HepG2 (cell line): ENCODE results near the gene HLA-DOA. TPM values are rescaled to one million over a fixed set of nuclear protein-coding genes. Genes with fewer than 3 reads are reported as not detected.

Experiments
- BCLAF1 ChIP-seq: fragments of 450-650 bp; IDR thresholded peaks from 2 replicates; pipeline ENCODE4 v1.6.1; 2017; ENCODE audit warnings: mild to moderate bottlenecking
- CAMTA2 ChIP-seq: sonication (generic); formaldehyde crosslinking; IDR thresholded peaks from 2 replicates; pipeline ENCODE4 v1.4.0; 2020; ENCODE audit warnings: mild to moderate bottlenecking, missing genetic modification reagents, borderline replicate concordance
- GMEB2 ChIP-seq: IDR thresholded peaks from 2 replicates; pipeline ENCODE4 v1.6.1; 2016; ENCODE audit warnings: missing biosample characterization, missing genetic modification reagents, low read depth
- HBP1 ChIP-seq: IDR thresholded peaks from 2 replicates; pipeline ENCODE4 v1.6.1; 2016; ENCODE audit warnings: low read depth, control low read depth
- HES4 ChIP-seq: sonication (generic); formaldehyde crosslinking; IDR thresholded peaks from 2 replicates; pipeline ENCODE4 v1.9.0; 2021; ENCODE audit warnings: mild to moderate bottlenecking, missing genetic modification reagents, borderline replicate concordance
- MAF1 ChIP-seq: sonication (generic); formaldehyde crosslinking; IDR thresholded peaks from 2 replicates; pipeline ENCODE4 v1.5.0; 2020; ENCODE audit warnings: missing genetic modification reagents, borderline replicate concordance
- MAFK ChIP-seq, 2 experiments: IDR thresholded peaks in 1 of 2; conservative IDR thresholded peaks in 1 of 2; 2 replicates each; pipeline ENCODE4 v1.6.1; 2011; ENCODE audit warnings: improper control_type of control experiment in 2 of 2, low read length in 2 of 2
- MYNN ChIP-seq: sonication (generic); formaldehyde crosslinking; IDR thresholded peaks from 2 replicates; pipeline ENCODE4 v1.4.0; 2020; ENCODE audit warnings: mild to moderate bottlenecking, low read depth, missing genetic modification reagents
- NPAS2 ChIP-seq: sonication (generic); formaldehyde crosslinking; IDR thresholded peaks from 2 replicates; pipeline ENCODE4 v1.8.0; 2022; ENCODE audit warnings: mild to moderate bottlenecking, missing genetic modification reagents, borderline replicate concordance
- REPIN1 ChIP-seq: sonication (generic); formaldehyde crosslinking; IDR thresholded peaks from 2 replicates; pipeline ENCODE4 v1.8.0; 2022; ENCODE audit warnings: missing genetic modification reagents, low read depth, mild to moderate bottlenecking, borderline replicate concordance
- RFX5 ChIP-seq: IDR thresholded peaks from 2 replicates; pipeline ENCODE4 v1.6.1; 2011; ENCODE audit warnings: low read depth, low read length, improper control_type of control experiment
- TARDBP ChIP-seq: sonication (generic); formaldehyde crosslinking; IDR thresholded peaks from 2 replicates; pipeline ENCODE4 v1.8.0; 2022; ENCODE audit warnings: mild to moderate bottlenecking, missing genetic modification reagents
- YY1 ChIP-seq: IDR thresholded peaks from 2 replicates; pipeline ENCODE4 v1.6.1; 2011; ENCODE audit warnings: low read length, low read depth, moderate library complexity, mild to moderate bottlenecking; ENCODE audit not compliant: insufficient read depth, insufficient replicate concordance
- ZFP91 ChIP-seq: sonication (generic); formaldehyde crosslinking; IDR thresholded peaks from 2 replicates; pipeline ENCODE4 v1.9.0; 2022; ENCODE audit warnings: missing genetic modification reagents, mild to moderate bottlenecking, borderline replicate concordance
- ZNF331 ChIP-seq: sonication (generic); formaldehyde crosslinking; IDR thresholded peaks from 2 replicates; pipeline ENCODE4 v1.4.0; 2020; ENCODE audit warnings: missing genetic modification reagents
- ZNF362 ChIP-seq: sonication (generic); formaldehyde crosslinking; IDR thresholded peaks from 2 replicates; pipeline ENCODE4 v1.4.0; 2020; ENCODE audit warnings: missing genetic modification reagents, mild to moderate bottlenecking, borderline replicate concordance
- ZNF589 ChIP-seq: sonication (generic); formaldehyde crosslinking; conservative IDR thresholded peaks from 2 replicates; pipeline ENCODE4 v1.8.0; 2022; ENCODE audit warnings: mild to moderate bottlenecking, moderate library complexity, missing genetic modification reagents
- ZNF703 ChIP-seq: sonication (generic); formaldehyde crosslinking; IDR thresholded peaks from 2 replicates; pipeline ENCODE4 v1.5.1; 2020; ENCODE audit warnings: missing genetic modification reagents, mild to moderate bottlenecking, moderate library complexity, borderline replicate concordance
- ZSCAN21 ChIP-seq: sonication (generic); formaldehyde crosslinking; IDR thresholded peaks from 2 replicates; pipeline ENCODE4 v1.8.0; 2022; ENCODE audit warnings: mild to moderate bottlenecking, missing genetic modification reagents, moderate library complexity, borderline replicate concordance
- polyA plus RNA-seq, 8 experiments: library from polyadenylated mRNA; depleted of rRNA in 3 of 8; stranded (reverse) in 7 of 8; unstranded in 1 of 8; fragments of >200 nt; fragmentation: Illumina TruSeq in 4 of 8; extraction: Trizol in 4 of 8; gene quantifications; 2 replicates each; pipeline versions ENCODE4 v1.2.1 to v1.2.3, GENCODE V29; 2011 to 2016; ENCODE audit warnings: low read depth in 4 of 8, missing spikeins in 1 of 8, mixed read lengths in 1 of 8; ENCODE audit not compliant: insufficient read depth in 1 of 8
- total RNA-seq, 5 experiments: library from RNA; depleted of rRNA; stranded (reverse); fragments of >200 nt; fragmentation: Illumina TruSeq; extraction: Trizol; gene quantifications; 2 replicates each; pipeline ENCODE4 v1.2.3, GENCODE V29; 2016; ENCODE audit warnings: low read depth in 1 of 5

Gene HLA-DOA
- total and polyA plus RNA-seq, 2 of the 13 experiments (the other 11 are each of a cell fraction or from before 2014, with no cell fraction given), result 0.03 to 0.09 TPM

- TF ChIP-seq ZFP91 (CRISPR knock-in tag), result no peak; the same call in 1 of the 2 replicates
- TF ChIP-seq BCLAF1, result no peak
- peak; percentile 58; the same call in 1 of the 2 replicates for TF ChIP-seq ZSCAN21 (CRISPR knock-in tag)
- peak; percentile 14; the same call in 1 of the 2 replicates for TF ChIP-seq REPIN1
- peak; percentile 83; the same call in 1 of the 2 replicates for TF ChIP-seq CAMTA2 (CRISPR knock-in tag)
- no peak for TF ChIP-seq MAFK (conservative IDR thresholded peaks at IDR 0.05 in 1 of 2, IDR thresholded peaks at IDR 0.05 in 1 of 2; ENCODE audit: low read length in 2 of 2)
- peak; percentile 67; the same call in 1 of the 2 replicates for TF ChIP-seq ZNF703
- no peak for TF ChIP-seq MAF1 (CRISPR knock-in tag)
- TF ChIP-seq HES4, result peak; percentile 3
- peak; percentile 87 for TF ChIP-seq YY1
- TF ChIP-seq NPAS2 (CRISPR knock-in tag), result no peak
- TF ChIP-seq RFX5, result no peak
- peak; percentile 14; the same call in 1 of the 2 replicates for TF ChIP-seq ZNF331 (CRISPR knock-in tag)
- TF ChIP-seq MYNN (CRISPR knock-in tag), result no peak
- no peak for TF ChIP-seq GMEB2 (CRISPR knock-in tag)
- peak; percentile 41 for TF ChIP-seq ZNF589 (CRISPR knock-in tag)
- TF ChIP-seq ZNF362 (CRISPR knock-in tag), result no peak
- TF ChIP-seq HBP1 (CRISPR knock-in tag), result peak; percentile 3; the same call in 1 of the 2 replicates
- TF ChIP-seq TARDBP (CRISPR knock-in tag), result peak; percentile 20; the same call in 1 of the 2 replicates
Measured at GRCh38 chr6:32972353-32973143, 36.8 kb downstream of the HLA-DOA start (continued).
